ENCODE results near the gene POMGNT2.

Gene POMGNT2

GRCh38 chr3:43031889-43032545 lies 73.9 kb downstream of the POMGNT2 start:
- no peak for TF ChIP-seq CTCF (IDR thresholded peaks at IDR 0.05; ENCODE audit: low read length, missing control alignments)
- no peak for DNase-seq (ENCODE audit: low read depth)

GRCh38 chr3:43031485-43031884 lies 74.4 kb downstream of the POMGNT2 start:
- no peak overlapping the region for H3K4me3 ChIP-seq (replicated peaks; ENCODE audit: low read depth, low read length)
- no peak for DNase-seq (ENCODE audit: low read depth)
- TF ChIP-seq CTCF (IDR thresholded peaks at IDR 0.05; ENCODE audit: low read length, missing control alignments), result no peak

More at GRCh38 chr3:43031889-43032545, 73.9 kb downstream of the POMGNT2 start:
- H3K4me3 ChIP-seq (replicated peaks; ENCODE audit: low read depth, low read length), result no peak overlapping the region

- no peak overlapping the region for H3K4me3 ChIP-seq (replicated peaks; ENCODE audit: low read depth, low read length)
- DNase-seq (ENCODE audit: low read depth), result no peak
- TF ChIP-seq CTCF (IDR thresholded peaks at IDR 0.05; ENCODE audit: low read length, missing control alignments), result no peak
Measured at GRCh38 chr3:43030162-43030935, 75.5 kb downstream of the POMGNT2 start.
